H9 (cell line): Measurements from ENCODE around the gene MYO10. TPM values are rescaled to one million over a fixed set of nuclear protein-coding genes. Genes with fewer than 3 reads are reported as not detected.

Experiments used
- DNase-seq: peaks from one replicate; pipeline ENCODE4 v3.0.0-alpha.2; 2017
- H2AFZ ChIP-seq: one replicate; pipeline ENCODE4 v1.6.1; 2013; ENCODE audit warnings: mild to moderate bottlenecking, low read length, control low read depth, moderate library complexity
- H2AK5ac ChIP-seq: 2 replicates; pipeline ENCODE4 v1.6.1; 2013; ENCODE audit warnings: low read length, control low read depth, mixed read lengths; ENCODE audit not compliant: insufficient read length
- H2BK120ac ChIP-seq: one replicate; pipeline ENCODE4 v1.6.1; 2013; ENCODE audit warnings: low read depth, mild to moderate bottlenecking, low read length, control low read depth, inconsistent platforms; ENCODE audit not compliant: poor library complexity, severe bottlenecking
- H2BK12ac ChIP-seq: 2 replicates; pipeline ENCODE4 v1.6.1; 2013; ENCODE audit warnings: low read length, control low read depth, mixed read lengths, low read depth; ENCODE audit not compliant: insufficient read length
- H2BK15ac ChIP-seq: 2 replicates; pipeline ENCODE4 v1.6.1; 2013; ENCODE audit warnings: low read depth, low read length, control low read depth
- H2BK20ac ChIP-seq: one replicate; pipeline ENCODE4 v1.6.1; 2013; ENCODE audit warnings: low read depth, mild to moderate bottlenecking, low read length, control low read depth, inconsistent platforms; ENCODE audit not compliant: poor library complexity, severe bottlenecking
- H2BK5ac ChIP-seq: 2 replicates; pipeline ENCODE4 v1.6.1; 2013; ENCODE audit warnings: low read length, control low read depth, mixed read lengths; ENCODE audit not compliant: insufficient read length
- H3K14ac ChIP-seq: 2 replicates; pipeline ENCODE4 v1.6.1; 2013; ENCODE audit warnings: low read length, control low read depth; ENCODE audit not compliant: insufficient read depth
- H3K18ac ChIP-seq: 2 replicates; pipeline ENCODE4 v1.6.1; 2013; ENCODE audit warnings: low read depth, mild to moderate bottlenecking, mixed read lengths, low read length, control low read depth; ENCODE audit not compliant: insufficient read length
- H3K23ac ChIP-seq: 2 replicates; pipeline ENCODE4 v1.6.1; 2013; ENCODE audit warnings: low read length, control low read depth, mixed read lengths, low read depth; ENCODE audit not compliant: insufficient read length
- H3K23me2 ChIP-seq: 2 replicates; pipeline ENCODE4 v1.6.1; 2013; ENCODE audit warnings: low read depth, mild to moderate bottlenecking, mixed read lengths, low read length, control low read depth; ENCODE audit not compliant: insufficient read length, poor library complexity, severe bottlenecking
- H3K27ac ChIP-seq: 2 replicates; pipeline ENCODE4 v1.5.1; 2013; ENCODE audit warnings: low read length, control low read depth, mixed read lengths, low read depth; ENCODE audit not compliant: insufficient read length
- H3K27me3 ChIP-seq: 2 replicates; pipeline ENCODE4 v1.6.1; 2013; ENCODE audit warnings: low read length, control low read depth, inconsistent platforms; ENCODE audit not compliant: insufficient read depth
- H3K4ac ChIP-seq: 2 replicates; pipeline ENCODE4 v1.6.1; 2013; ENCODE audit warnings: low read depth, mild to moderate bottlenecking, control low read depth, inconsistent platforms, low read length, moderate library complexity
- H3K4me1 ChIP-seq: 2 replicates; pipeline ENCODE4 v1.6.1; 2013; ENCODE audit warnings: low read length, control low read depth, inconsistent platforms; ENCODE audit not compliant: insufficient read depth
- H3K4me2 ChIP-seq: 2 replicates; pipeline ENCODE4 v1.6.1; 2013; ENCODE audit warnings: low read length, control low read depth, mixed read lengths; ENCODE audit not compliant: insufficient read length, insufficient read depth
- H3K56ac ChIP-seq: 2 replicates; pipeline ENCODE4 v1.6.1; 2013; ENCODE audit warnings: low read depth, mild to moderate bottlenecking, mixed read lengths, low read length, control low read depth; ENCODE audit not compliant: insufficient read length
- H3K79me1 ChIP-seq: 2 replicates; pipeline ENCODE4 v1.6.1; 2013; ENCODE audit warnings: low read depth, mild to moderate bottlenecking, moderate library complexity, low read length, control low read depth, inconsistent platforms; ENCODE audit not compliant: insufficient read depth, poor library complexity, severe bottlenecking
- H3K79me2 ChIP-seq: 2 replicates; pipeline ENCODE4 v1.6.1; 2013; ENCODE audit warnings: low read length, control low read depth, inconsistent platforms; ENCODE audit not compliant: insufficient read depth
- H3K9ac ChIP-seq: 2 replicates; pipeline ENCODE4 v1.6.1; 2013; ENCODE audit warnings: low read length, control low read depth, mixed read lengths; ENCODE audit not compliant: insufficient read length; ENCODE audit errors: extremely low read depth
- H3K9me3 ChIP-seq: one replicate; pipeline ENCODE4 v1.6.1; 2013; ENCODE audit warnings: low read depth, low read length, inconsistent platforms; ENCODE audit not compliant: control insufficient read depth
- H3T11ph ChIP-seq: one replicate; pipeline ENCODE4 v1.6.1; 2013; ENCODE audit warnings: mild to moderate bottlenecking, low read length, control low read depth, inconsistent platforms
- H4K20me1 ChIP-seq: one replicate; pipeline ENCODE4 v1.6.1; 2013; ENCODE audit not compliant: control insufficient read depth, insufficient read length, insufficient read depth
- H4K5ac ChIP-seq: 2 replicates; pipeline ENCODE4 v1.6.1; 2013; ENCODE audit warnings: low read depth, mild to moderate bottlenecking, mixed read lengths, low read length, control low read depth; ENCODE audit not compliant: insufficient read length
- H4K8ac ChIP-seq: replicated peaks from 2 replicates; pipeline ENCODE4 v1.6.1; 2013; ENCODE audit warnings: low read length, control low read depth, mixed read lengths, low read depth; ENCODE audit not compliant: insufficient read length
- H4K91ac ChIP-seq: 2 replicates; pipeline ENCODE4 v1.6.1; 2013; ENCODE audit warnings: low read depth, mild to moderate bottlenecking, moderate library complexity, mixed read lengths, low read length, control low read depth; ENCODE audit not compliant: insufficient read length
- H3K27ac Mint-ChIP-seq, 3 experiments: 2 replicates in 2 of 3; 3 replicates in 1 of 3; pipeline ENCODE4 v1.8.0; 2020 to 2021; ENCODE audit warnings: mixed read lengths in 3 of 3, mild to moderate bottlenecking in 1 of 3, moderate library complexity in 1 of 3
- H3K27me3 Mint-ChIP-seq: 2 replicates; pipeline ENCODE4 v1.8.0; 2021; ENCODE audit warnings: low read depth, mild to moderate bottlenecking, moderate library complexity, mixed read lengths
- H3K36me3 Mint-ChIP-seq, 3 experiments: 2 replicates in 2 of 3; 3 replicates in 1 of 3; pipeline ENCODE4 v1.8.0; 2020 to 2021; ENCODE audit warnings: low read depth in 3 of 3, mixed read lengths in 3 of 3; ENCODE audit not compliant: insufficient read depth in 1 of 3
- H3K4me1 Mint-ChIP-seq, 2 experiments: 2 replicates each; pipeline ENCODE4 v1.8.0; 2020; ENCODE audit warnings: mixed read lengths in 2 of 2
- H3K4me3 Mint-ChIP-seq, 2 experiments: 2 replicates in 1 of 2; 3 replicates in 1 of 2; pipeline ENCODE4 v1.8.0; 2020 to 2021; ENCODE audit warnings: mild to moderate bottlenecking in 2 of 2, mixed read lengths in 2 of 2, moderate library complexity in 1 of 2
- H3K9me3 Mint-ChIP-seq, 2 experiments: 2 replicates in 1 of 2; 3 replicates in 1 of 2; pipeline ENCODE4 v1.8.0; 2020; ENCODE audit warnings: mild to moderate bottlenecking in 2 of 2, mixed read lengths in 2 of 2, moderate library complexity in 1 of 2
- WGBS: extraction: QIAGEN DNeasy Blood & Tissue Kit; methylation state at CpG from one replicate; pipeline ENCODE4 v1.1.7; 2013; ENCODE audit warnings: missing lambda C conversion rate, low lambda C conversion rate, mixed read lengths; ENCODE audit not compliant: insufficient read length; ENCODE audit errors: extremely low coverage; 5-methylcytosine and 5-hydroxymethylcytosine counted together
- total RNA-seq: library from RNA; stranded (reverse); gene quantifications from 2 replicates; pipeline ENCODE4 v1.2.1, GENCODE V29; 2021
- TF ChIP-seq, protein P1 (sequence below): fragments of 200-600 bp; sonication (generic); conservative IDR thresholded peaks from 3 replicates; pipeline ENCODE4 v1.8.0; 2021; ENCODE audit warnings: antibody characterized with exemption, mild to moderate bottlenecking

The MYO10 gene
- total RNA-seq, 1 experiment from 2014 or later: 127 TPM

DNA sequence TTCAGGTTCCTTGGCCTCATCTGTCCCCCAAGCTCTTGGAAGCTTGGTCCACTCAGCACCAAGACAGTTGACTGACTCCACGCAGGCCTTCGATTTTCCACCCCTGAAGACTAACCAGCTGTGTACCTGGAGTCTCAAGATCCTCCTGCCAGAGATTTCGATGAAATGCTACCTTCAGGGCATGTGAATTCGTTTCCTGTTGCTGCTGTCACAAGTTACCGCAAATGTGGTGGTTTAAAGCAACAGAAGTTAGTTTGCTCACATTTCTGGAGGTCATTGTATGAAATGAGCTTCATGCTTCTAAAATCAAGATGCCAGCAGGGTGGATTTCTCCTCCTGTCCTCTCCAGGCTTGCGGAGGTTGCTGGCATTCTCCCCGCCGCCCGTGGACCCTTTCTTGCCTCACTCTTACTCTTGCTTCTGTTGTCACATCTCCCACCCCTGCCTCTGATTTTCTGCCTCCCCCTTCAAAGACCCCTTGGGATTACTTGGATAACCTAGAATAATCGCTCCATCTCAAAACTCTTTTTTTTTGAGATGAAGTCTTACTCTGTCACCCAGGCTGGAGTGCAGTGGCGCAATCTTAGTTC, 291.7 kb downstream of the MYO10 start:
- H3K79me2 ChIP-seq: no peaks in the 10 kb centered on the region
- H2BK12ac ChIP-seq: no peak overlapping the region
- TF ChIP-seq, protein P1, sequence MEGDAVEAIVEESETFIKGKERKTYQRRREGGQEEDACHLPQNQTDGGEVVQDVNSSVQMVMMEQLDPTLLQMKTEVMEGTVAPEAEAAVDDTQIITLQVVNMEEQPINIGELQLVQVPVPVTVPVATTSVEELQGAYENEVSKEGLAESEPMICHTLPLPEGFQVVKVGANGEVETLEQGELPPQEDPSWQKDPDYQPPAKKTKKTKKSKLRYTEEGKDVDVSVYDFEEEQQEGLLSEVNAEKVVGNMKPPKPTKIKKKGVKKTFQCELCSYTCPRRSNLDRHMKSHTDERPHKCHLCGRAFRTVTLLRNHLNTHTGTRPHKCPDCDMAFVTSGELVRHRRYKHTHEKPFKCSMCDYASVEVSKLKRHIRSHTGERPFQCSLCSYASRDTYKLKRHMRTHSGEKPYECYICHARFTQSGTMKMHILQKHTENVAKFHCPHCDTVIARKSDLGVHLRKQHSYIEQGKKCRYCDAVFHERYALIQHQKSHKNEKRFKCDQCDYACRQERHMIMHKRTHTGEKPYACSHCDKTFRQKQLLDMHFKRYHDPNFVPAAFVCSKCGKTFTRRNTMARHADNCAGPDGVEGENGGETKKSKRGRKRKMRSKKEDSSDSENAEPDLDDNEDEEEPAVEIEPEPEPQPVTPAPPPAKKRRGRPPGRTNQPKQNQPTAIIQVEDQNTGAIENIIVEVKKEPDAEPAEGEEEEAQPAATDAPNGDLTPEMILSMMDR: no peak
- H3K36me3 Mint-ChIP-seq: peaks cover 4 to 11% (median 5%) of the 10 kb centered on the region in 3 experiments; a peak in 4 of 7 replicates
- H2BK20ac ChIP-seq: no peak overlapping the region
- H3K79me1 ChIP-seq: no peaks in the 10 kb centered on the region
- no peaks in the 10 kb centered on the region for H3K23me2 ChIP-seq
- H2BK15ac ChIP-seq: no peak overlapping the region
- H3T11ph ChIP-seq: no peak overlapping the region
- H3K9me3 ChIP-seq: no peaks in the 10 kb centered on the region
- H3K23ac ChIP-seq: no peak overlapping the region
- no peaks in the 10 kb centered on the region for H3K27me3 ChIP-seq
- H3K4me2 ChIP-seq: no peak overlapping the region
- no peak overlapping the region for H3K18ac ChIP-seq
- no peak overlapping the region for H2BK5ac ChIP-seq
- H3K9me3 Mint-ChIP-seq: peaks cover 17 to 18% of the 10 kb centered on the region in 2 experiments; a peak in 4 of 5 replicates
- DNase-seq: no peak
- H4K5ac ChIP-seq: no peak overlapping the region
- H3K4me1 Mint-ChIP-seq: peaks cover 12% of the 10 kb centered on the region in 2 experiments
- H3K4me3 Mint-ChIP-seq: no peak overlapping the region
- H3K14ac ChIP-seq: no peak overlapping the region
- H4K91ac ChIP-seq: no peak overlapping the region
- no peaks in the 10 kb centered on the region for H3K4me1 ChIP-seq
- WGBS: no CpG with 5 or more reads among the region's 11 CpGs
- no peak overlapping the region for H4K8ac ChIP-seq
- H2AK5ac ChIP-seq: no peak overlapping the region
- H2BK120ac ChIP-seq: no peak overlapping the region
- peaks cover 7% of the 10 kb centered on the region for H3K27me3 Mint-ChIP-seq
- H2AFZ ChIP-seq: no peak overlapping the region
- no peak overlapping the region for H3K9ac ChIP-seq
- H3K56ac ChIP-seq: no peak overlapping the region
- H3K4ac ChIP-seq: no peak overlapping the region
- H3K27ac ChIP-seq: no peak overlapping the region
- peaks cover 2% of the 10 kb centered on the region for H4K20me1 ChIP-seq
- H3K27ac Mint-ChIP-seq: no peak overlapping the region
